OCI-LY1 (cell line): ENCODE data around the gene DPH3.

Experiments used
- EZH2 ChIP-seq: fragments of 200-600 bp; sonication (generic), shearing (Covaris generic); IDR thresholded peaks from 2 replicates; pipeline ENCODE4 v1.8.0; 2017; ENCODE audit warnings: borderline replicate concordance, mixed run types, mild to moderate bottlenecking, antibody characterized with exemption, low read length, moderate library complexity, mixed read lengths
- TF ChIP-seq, protein P1 (sequence below): fragments of 200-600 bp; sonication (generic), shearing (Covaris generic); IDR thresholded peaks from 2 replicates; pipeline ENCODE4 v1.5.1; 2017; ENCODE audit warnings: mild to moderate bottlenecking, antibody characterized with exemption, low read length, moderate library complexity, mixed read lengths

DNA sequence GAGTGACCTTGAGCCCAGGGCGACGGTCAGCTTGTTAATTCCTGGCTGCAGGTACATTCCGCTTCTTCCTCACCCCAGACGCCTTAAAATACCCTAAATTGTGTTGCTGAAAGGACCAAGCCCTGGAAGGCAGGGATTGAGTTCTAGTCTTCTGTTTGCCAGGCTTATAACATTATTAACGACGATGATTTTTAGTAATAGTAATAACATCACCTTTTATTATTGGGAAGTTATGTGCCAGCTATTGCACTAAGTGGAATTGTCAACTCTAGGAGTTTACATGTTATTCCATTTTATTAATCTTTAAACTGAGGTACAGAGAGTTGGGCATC, 678 bp upstream of the DPH3 start:
- TF ChIP-seq, protein P1, sequence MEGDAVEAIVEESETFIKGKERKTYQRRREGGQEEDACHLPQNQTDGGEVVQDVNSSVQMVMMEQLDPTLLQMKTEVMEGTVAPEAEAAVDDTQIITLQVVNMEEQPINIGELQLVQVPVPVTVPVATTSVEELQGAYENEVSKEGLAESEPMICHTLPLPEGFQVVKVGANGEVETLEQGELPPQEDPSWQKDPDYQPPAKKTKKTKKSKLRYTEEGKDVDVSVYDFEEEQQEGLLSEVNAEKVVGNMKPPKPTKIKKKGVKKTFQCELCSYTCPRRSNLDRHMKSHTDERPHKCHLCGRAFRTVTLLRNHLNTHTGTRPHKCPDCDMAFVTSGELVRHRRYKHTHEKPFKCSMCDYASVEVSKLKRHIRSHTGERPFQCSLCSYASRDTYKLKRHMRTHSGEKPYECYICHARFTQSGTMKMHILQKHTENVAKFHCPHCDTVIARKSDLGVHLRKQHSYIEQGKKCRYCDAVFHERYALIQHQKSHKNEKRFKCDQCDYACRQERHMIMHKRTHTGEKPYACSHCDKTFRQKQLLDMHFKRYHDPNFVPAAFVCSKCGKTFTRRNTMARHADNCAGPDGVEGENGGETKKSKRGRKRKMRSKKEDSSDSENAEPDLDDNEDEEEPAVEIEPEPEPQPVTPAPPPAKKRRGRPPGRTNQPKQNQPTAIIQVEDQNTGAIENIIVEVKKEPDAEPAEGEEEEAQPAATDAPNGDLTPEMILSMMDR, result no peak
- no peak for TF ChIP-seq EZH2
